ENCODE measurements around the gene MANBA.

MANBA gene

DNA sequence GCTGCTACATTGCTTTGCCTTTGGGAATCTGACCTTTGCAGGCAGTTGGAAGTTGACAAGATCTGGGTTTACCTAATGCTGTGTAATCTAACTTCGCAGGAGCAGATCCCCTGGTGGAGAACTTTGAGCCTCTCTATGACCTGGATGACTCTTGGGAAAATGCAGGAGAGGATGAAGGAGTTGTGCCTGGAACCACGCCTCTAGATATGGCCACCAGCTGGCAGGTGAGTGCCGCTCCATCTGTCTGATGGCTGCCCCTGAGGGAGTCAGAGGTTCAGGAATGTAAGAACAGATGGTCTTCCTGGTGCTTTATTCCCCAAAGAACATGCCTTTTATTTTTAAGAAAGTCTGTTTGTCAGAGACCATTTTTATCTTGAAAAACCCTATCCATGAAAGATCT, 150.3 kb downstream of the MANBA start:
- no peak for TF ChIP-seq TCF12 (IDR thresholded peaks at IDR 0.05; ENCODE audit: low read depth)
- TF ChIP-seq, protein P1, sequence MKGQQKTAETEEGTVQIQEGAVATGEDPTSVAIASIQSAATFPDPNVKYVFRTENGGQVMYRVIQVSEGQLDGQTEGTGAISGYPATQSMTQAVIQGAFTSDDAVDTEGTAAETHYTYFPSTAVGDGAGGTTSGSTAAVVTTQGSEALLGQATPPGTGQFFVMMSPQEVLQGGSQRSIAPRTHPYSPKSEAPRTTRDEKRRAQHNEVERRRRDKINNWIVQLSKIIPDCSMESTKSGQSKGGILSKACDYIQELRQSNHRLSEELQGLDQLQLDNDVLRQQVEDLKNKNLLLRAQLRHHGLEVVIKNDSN (IDR thresholded peaks at IDR 0.05): no peak
- no peak for TF ChIP-seq EGR1 (IDR thresholded peaks at IDR 0.05)
- no peak for TF ChIP-seq TEAD4 (IDR thresholded peaks at IDR 0.05)
- no peak for TF ChIP-seq CEBPB (IDR thresholded peaks at IDR 0.05)
- no peak for TF ChIP-seq CREB1 (IDR thresholded peaks at IDR 0.05; ENCODE audit: low read depth)
- TF ChIP-seq TAF1 (IDR thresholded peaks at IDR 0.05; ENCODE audit: low read depth): no peak
- TF ChIP-seq EP300 (IDR thresholded peaks at IDR 0.05; ENCODE audit: borderline replicate concordance): no peak
- TF ChIP-seq YY1 (IDR thresholded peaks at IDR 0.05; ENCODE audit: low read depth): no peak
- TF ChIP-seq, protein P2, sequence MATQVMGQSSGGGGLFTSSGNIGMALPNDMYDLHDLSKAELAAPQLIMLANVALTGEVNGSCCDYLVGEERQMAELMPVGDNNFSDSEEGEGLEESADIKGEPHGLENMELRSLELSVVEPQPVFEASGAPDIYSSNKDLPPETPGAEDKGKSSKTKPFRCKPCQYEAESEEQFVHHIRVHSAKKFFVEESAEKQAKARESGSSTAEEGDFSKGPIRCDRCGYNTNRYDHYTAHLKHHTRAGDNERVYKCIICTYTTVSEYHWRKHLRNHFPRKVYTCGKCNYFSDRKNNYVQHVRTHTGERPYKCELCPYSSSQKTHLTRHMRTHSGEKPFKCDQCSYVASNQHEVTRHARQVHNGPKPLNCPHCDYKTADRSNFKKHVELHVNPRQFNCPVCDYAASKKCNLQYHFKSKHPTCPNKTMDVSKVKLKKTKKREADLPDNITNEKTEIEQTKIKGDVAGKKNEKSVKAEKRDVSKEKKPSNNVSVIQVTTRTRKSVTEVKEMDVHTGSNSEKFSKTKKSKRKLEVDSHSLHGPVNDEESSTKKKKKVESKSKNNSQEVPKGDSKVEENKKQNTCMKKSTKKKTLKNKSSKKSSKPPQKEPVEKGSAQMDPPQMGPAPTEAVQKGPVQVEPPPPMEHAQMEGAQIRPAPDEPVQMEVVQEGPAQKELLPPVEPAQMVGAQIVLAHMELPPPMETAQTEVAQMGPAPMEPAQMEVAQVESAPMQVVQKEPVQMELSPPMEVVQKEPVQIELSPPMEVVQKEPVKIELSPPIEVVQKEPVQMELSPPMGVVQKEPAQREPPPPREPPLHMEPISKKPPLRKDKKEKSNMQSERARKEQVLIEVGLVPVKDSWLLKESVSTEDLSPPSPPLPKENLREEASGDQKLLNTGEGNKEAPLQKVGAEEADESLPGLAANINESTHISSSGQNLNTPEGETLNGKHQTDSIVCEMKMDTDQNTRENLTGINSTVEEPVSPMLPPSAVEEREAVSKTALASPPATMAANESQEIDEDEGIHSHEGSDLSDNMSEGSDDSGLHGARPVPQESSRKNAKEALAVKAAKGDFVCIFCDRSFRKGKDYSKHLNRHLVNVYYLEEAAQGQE (IDR thresholded peaks at IDR 0.05; ENCODE audit: low read depth): no peak
- TF ChIP-seq, protein P3, sequence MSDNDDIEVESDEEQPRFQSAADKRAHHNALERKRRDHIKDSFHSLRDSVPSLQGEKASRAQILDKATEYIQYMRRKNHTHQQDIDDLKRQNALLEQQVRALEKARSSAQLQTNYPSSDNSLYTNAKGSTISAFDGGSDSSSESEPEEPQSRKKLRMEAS (IDR thresholded peaks at IDR 0.05): no peak
- no peak for TF ChIP-seq RAD21 (IDR thresholded peaks at IDR 0.05; ENCODE audit: low read depth)
- no peak for TF ChIP-seq FOXM1 (IDR thresholded peaks at IDR 0.05; ENCODE audit: borderline replicate concordance, low read depth)
- no peak for TF ChIP-seq NFIC (IDR thresholded peaks at IDR 0.05)
- TF ChIP-seq ZBTB7A (IDR thresholded peaks at IDR 0.05; ENCODE audit: low read depth): no peak

DNA sequence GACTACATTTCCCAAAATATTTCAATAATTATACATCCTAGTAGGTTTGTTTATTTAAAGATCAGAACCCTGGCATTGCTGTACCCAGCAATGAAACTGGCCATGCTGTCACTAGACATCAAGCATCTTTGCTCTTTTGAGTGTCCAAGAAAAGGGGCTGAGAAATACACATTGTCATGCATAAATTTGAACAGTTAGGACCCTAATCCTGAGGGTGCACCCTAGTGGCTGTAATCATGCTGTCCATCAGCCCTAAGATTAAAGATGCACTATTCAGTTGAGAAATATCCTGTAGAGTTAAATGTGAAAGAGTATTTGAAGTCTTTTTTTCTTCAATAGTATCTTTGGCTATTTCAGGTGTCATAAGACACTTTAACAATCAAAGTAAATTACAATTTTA, 150.8 kb downstream of the MANBA start:
- no peak for TF ChIP-seq YY1 (IDR thresholded peaks at IDR 0.05; ENCODE audit: low read depth)

DNA sequence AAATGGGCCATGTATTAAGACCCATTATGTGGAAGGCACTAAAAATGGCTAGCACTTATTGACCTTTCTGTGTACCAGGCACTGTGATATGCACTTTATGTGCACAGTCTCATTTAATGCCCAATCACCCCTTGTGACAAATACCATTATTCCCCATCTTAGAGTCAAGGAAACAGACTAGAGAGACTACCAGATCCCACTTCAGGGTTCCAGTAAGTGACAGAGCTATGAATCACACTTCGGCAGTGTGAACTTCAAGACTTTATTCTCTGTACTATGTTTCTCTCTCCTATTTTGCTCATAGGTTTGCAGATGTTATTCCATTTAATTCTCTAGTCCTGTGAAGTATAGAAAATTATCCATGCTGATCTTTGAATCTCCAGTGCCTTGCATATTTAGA, 152.6 kb downstream of the MANBA start:
- TF ChIP-seq EGR1 (IDR thresholded peaks at IDR 0.05): no peak
- no peak for TF ChIP-seq YY1 (IDR thresholded peaks at IDR 0.05; ENCODE audit: low read depth)
- TF ChIP-seq TEAD4 (IDR thresholded peaks at IDR 0.05): no peak
- no peak for TF ChIP-seq CREB1 (IDR thresholded peaks at IDR 0.05; ENCODE audit: low read depth)
- TF ChIP-seq CEBPB (IDR thresholded peaks at IDR 0.05): no peak
- no peak for TF ChIP-seq RAD21 (IDR thresholded peaks at IDR 0.05; ENCODE audit: low read depth)
- TF ChIP-seq, protein P2 (IDR thresholded peaks at IDR 0.05; ENCODE audit: low read depth): no peak
- no peak for TF ChIP-seq EP300 (IDR thresholded peaks at IDR 0.05; ENCODE audit: borderline replicate concordance)
- TF ChIP-seq, protein P3 (IDR thresholded peaks at IDR 0.05): no peak
- TF ChIP-seq NFIC (IDR thresholded peaks at IDR 0.05): no peak
- TF ChIP-seq TAF1 (IDR thresholded peaks at IDR 0.05; ENCODE audit: low read depth): no peak
- TF ChIP-seq FOXM1 (IDR thresholded peaks at IDR 0.05; ENCODE audit: borderline replicate concordance, low read depth): no peak
- TF ChIP-seq ZBTB7A (IDR thresholded peaks at IDR 0.05; ENCODE audit: low read depth): no peak
- TF ChIP-seq, protein P1 (IDR thresholded peaks at IDR 0.05): no peak
- TF ChIP-seq TCF12 (IDR thresholded peaks at IDR 0.05; ENCODE audit: low read depth): no peak

DNA sequence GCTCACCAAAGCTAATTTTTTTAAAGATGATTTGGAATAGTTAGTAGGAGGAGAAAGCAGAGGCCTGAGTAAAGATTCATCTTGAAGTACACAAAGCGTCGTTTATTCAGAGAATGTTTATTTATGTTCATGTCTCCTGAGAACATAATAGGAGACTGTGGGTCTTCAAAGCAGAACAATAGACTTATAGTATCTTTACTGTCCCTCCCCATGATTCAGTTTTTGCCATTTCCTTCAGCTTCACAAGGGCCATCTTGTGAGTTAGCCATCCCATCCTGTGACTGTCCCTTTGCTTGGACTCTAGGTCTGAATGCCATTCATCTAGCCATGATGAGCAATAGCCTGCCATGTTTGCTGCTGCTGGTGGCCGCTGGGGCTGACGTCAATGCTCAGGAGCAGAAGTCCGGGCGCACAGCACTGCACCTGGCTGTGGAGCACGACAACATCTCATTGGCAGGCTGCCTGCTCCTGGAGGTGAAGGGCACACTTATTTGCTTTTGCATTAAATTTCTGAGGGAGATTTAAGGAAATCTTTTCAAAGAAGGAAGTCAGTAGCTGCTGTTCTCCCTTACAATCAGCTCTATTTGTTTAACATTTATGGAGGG, 153.8 kb downstream of the MANBA start:
- TF ChIP-seq EP300 (IDR thresholded peaks at IDR 0.05; ENCODE audit: borderline replicate concordance) (no peak), TAF1 (IDR thresholded peaks at IDR 0.05; ENCODE audit: low read depth) (no peak), TCF12 (IDR thresholded peaks at IDR 0.05; ENCODE audit: low read depth) (no peak)
- TF ChIP-seq, protein P1 (IDR thresholded peaks at IDR 0.05): no peak

DNA sequence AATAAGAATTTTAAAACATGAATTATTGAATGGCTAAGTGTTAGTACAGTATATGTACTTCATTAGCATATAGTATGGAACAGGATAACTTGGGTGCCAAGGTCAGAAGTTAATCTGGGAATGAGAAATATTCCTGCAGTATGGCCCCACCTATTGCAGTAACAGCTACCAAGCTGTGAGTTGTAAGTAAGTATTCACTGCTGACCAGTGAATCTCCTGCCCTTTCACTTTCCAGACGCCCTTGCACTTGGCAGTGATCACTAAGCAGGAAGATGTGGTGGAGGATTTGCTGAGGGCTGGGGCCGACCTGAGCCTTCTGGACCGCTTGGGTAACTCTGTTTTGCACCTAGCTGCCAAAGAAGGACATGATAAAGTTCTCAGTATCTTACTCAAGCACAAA, 154.5 kb downstream of the MANBA start:
- TF ChIP-seq EP300 (IDR thresholded peaks at IDR 0.05; ENCODE audit: borderline replicate concordance) (no peak), RAD21 (IDR thresholded peaks at IDR 0.05; ENCODE audit: low read depth) (no peak), NFIC (IDR thresholded peaks at IDR 0.05) (no peak), CREB1 (IDR thresholded peaks at IDR 0.05; ENCODE audit: low read depth) (no peak), CEBPB (IDR thresholded peaks at IDR 0.05) (no peak), TEAD4 (IDR thresholded peaks at IDR 0.05) (no peak), TAF1 (IDR thresholded peaks at IDR 0.05; ENCODE audit: low read depth) (no peak), FOXM1 (IDR thresholded peaks at IDR 0.05; ENCODE audit: borderline replicate concordance, low read depth) (no peak)
- TF ChIP-seq, protein P3 (IDR thresholded peaks at IDR 0.05): no peak
